ENCODE results near the gene VPS45. TPM values are rescaled to one million over a fixed set of nuclear protein-coding genes. Genes with fewer than 3 reads are reported as not detected.
"Not testable (repeated sequence)": the region's sequence is repeated elsewhere in the genome, so short reads cannot be mapped to it uniquely, and the experiment has no call there.

The VPS45 gene
- total RNA-seq, 3 donors from 2014 or later = 17.8 to 19.9 (median 18.6) TPM

GRCh38 chr1:150164779-150165178 is 97.2 kb downstream of the VPS45 start:
- ATAC-seq (no peak), DNase-seq (no peak)
- no peaks in the 10 kb centered on the region for H3K9me3 Mint-ChIP-seq
- no peaks in the 10 kb centered on the region for H3K27me3 Mint-ChIP-seq (ENCODE audit: low read depth)
- no peaks in the 10 kb centered on the region for H3K36me3 Mint-ChIP-seq (ENCODE audit: insufficient read depth)
- H3K4me3 Mint-ChIP-seq = no peak overlapping the region
- peaks cover 44% of the 10 kb centered on the region for H3K4me1 Mint-ChIP-seq (ENCODE audit: low read depth)

- no peak for ATAC-seq
These were observed 98.3 kb downstream of the VPS45 start for GRCh38 chr1:150165622-150166612.

GRCh38 chr1:150168960-150169601 is 101.5 kb downstream of the VPS45 start:
- Mint-ChIP-seq H3K36me3 (ENCODE audit: insufficient read depth) (no peaks in the 10 kb centered on the region), H3K27me3 (ENCODE audit: low read depth) (no peaks in the 10 kb centered on the region), H3K9me3 (no peaks in the 10 kb centered on the region), H3K4me1 (ENCODE audit: low read depth) (peaks cover 11% of the 10 kb centered on the region), H3K4me3 (no peak overlapping the region)
- DNase-seq = peak; percentile 38
- peak; percentile 50 to 63 for ATAC-seq

More at GRCh38 chr1:150165622-150166612, 98.3 kb downstream of the VPS45 start:
- Mint-ChIP-seq H3K4me3 (no peak overlapping the region), H3K9me3 (no peaks in the 10 kb centered on the region), H3K27me3 (ENCODE audit: low read depth) (no peaks in the 10 kb centered on the region), H3K36me3 (ENCODE audit: insufficient read depth) (no peaks in the 10 kb centered on the region), H3K4me1 (ENCODE audit: low read depth) (peaks cover 32% of the 10 kb centered on the region)
- peak; percentile 47 for DNase-seq

GRCh38 chr1:150171801-150172200 is 104.2 kb downstream of the VPS45 start:
- no peak for ATAC-seq
- Mint-ChIP-seq H3K27me3 (ENCODE audit: low read depth) (peaks cover 3% of the 10 kb centered on the region), H3K4me1 (ENCODE audit: low read depth) (no peaks in the 10 kb centered on the region), H3K4me3 (no peak overlapping the region), H3K36me3 (ENCODE audit: insufficient read depth) (no peaks in the 10 kb centered on the region), H3K9me3 (no peaks in the 10 kb centered on the region)
- no peak for DNase-seq

GRCh38 chr1:150173141-150173585 is 105.6 kb downstream of the VPS45 start:
- Mint-ChIP-seq H3K36me3 (ENCODE audit: insufficient read depth) (no peaks in the 10 kb centered on the region), H3K27me3 (ENCODE audit: low read depth) (peaks cover 3% of the 10 kb centered on the region), H3K9me3 (no peaks in the 10 kb centered on the region), H3K4me3 (no peak overlapping the region), H3K4me1 (ENCODE audit: low read depth) (no peaks in the 10 kb centered on the region)
- no peak for ATAC-seq
- no peak for DNase-seq

- no peak overlapping the region for H3K4me3 Mint-ChIP-seq
- no peak for ATAC-seq
These were observed 109.0 kb downstream of the VPS45 start for GRCh38 chr1:150176593-150176992.

GRCh38 chr1:150178548-150178947 is 111.0 kb downstream of the VPS45 start:
- Mint-ChIP-seq H3K9me3 (no peaks in the 10 kb centered on the region), H3K4me3 (no peak overlapping the region), H3K4me1 (ENCODE audit: low read depth) (no peaks in the 10 kb centered on the region), H3K27me3 (ENCODE audit: low read depth) (peaks cover 3% of the 10 kb centered on the region), H3K36me3 (ENCODE audit: insufficient read depth) (no peaks in the 10 kb centered on the region)
- DNase-seq = no peak
- no peak for ATAC-seq

More at GRCh38 chr1:150176593-150176992, 109.0 kb downstream of the VPS45 start:
- Mint-ChIP-seq H3K27me3 (ENCODE audit: low read depth) (peaks cover 3% of the 10 kb centered on the region), H3K4me1 (ENCODE audit: low read depth) (no peaks in the 10 kb centered on the region), H3K36me3 (ENCODE audit: insufficient read depth) (no peaks in the 10 kb centered on the region), H3K9me3 (no peaks in the 10 kb centered on the region)
- no peak for DNase-seq

GRCh38 chr1:150179867-150180266 is 112.3 kb downstream of the VPS45 start:
- no peak for DNase-seq
- Mint-ChIP-seq H3K4me1 (ENCODE audit: low read depth) (no peaks in the 10 kb centered on the region), H3K4me3 (no peak overlapping the region), H3K9me3 (no peaks in the 10 kb centered on the region), H3K36me3 (ENCODE audit: insufficient read depth) (no peaks in the 10 kb centered on the region), H3K27me3 (ENCODE audit: low read depth) (peaks cover 3% of the 10 kb centered on the region)
- ATAC-seq = no peak

GRCh38 chr1:150180474-150180873 is 112.9 kb downstream of the VPS45 start:
- ATAC-seq (no peak), DNase-seq (no peak)
- Mint-ChIP-seq H3K4me1 (ENCODE audit: low read depth) (no peaks in the 10 kb centered on the region), H3K4me3 (no peak overlapping the region), H3K36me3 (ENCODE audit: insufficient read depth) (no peaks in the 10 kb centered on the region), H3K27me3 (ENCODE audit: low read depth) (peaks cover 3% of the 10 kb centered on the region), H3K9me3 (no peaks in the 10 kb centered on the region)

- Mint-ChIP-seq H3K4me1 (ENCODE audit: low read depth) (peaks cover 7% of the 10 kb centered on the region), H3K9me3 (no peaks in the 10 kb centered on the region)
These were observed 114.7 kb downstream of the VPS45 start for GRCh38 chr1:150182247-150182646.

GRCh38 chr1:150183061-150183460 is 115.5 kb downstream of the VPS45 start:
- Mint-ChIP-seq H3K4me3 (no peak overlapping the region), H3K9me3 (no peaks in the 10 kb centered on the region), H3K4me1 (ENCODE audit: low read depth) (peaks cover 11% of the 10 kb centered on the region), H3K36me3 (ENCODE audit: insufficient read depth) (no peaks in the 10 kb centered on the region), H3K27me3 (ENCODE audit: low read depth) (no peaks in the 10 kb centered on the region)
- DNase-seq (no peak), ATAC-seq (no peak)

More at GRCh38 chr1:150182247-150182646, 114.7 kb downstream of the VPS45 start:
- H3K4me3 Mint-ChIP-seq = no peak overlapping the region
- H3K27me3 Mint-ChIP-seq (ENCODE audit: low read depth) = no peaks in the 10 kb centered on the region
- ATAC-seq = no peak
- no peaks in the 10 kb centered on the region for H3K36me3 Mint-ChIP-seq (ENCODE audit: insufficient read depth)
- DNase-seq = no peak

GRCh38 chr1:150185481-150185880 is 117.9 kb downstream of the VPS45 start:
- H3K36me3 Mint-ChIP-seq (ENCODE audit: insufficient read depth) = no peaks in the 10 kb centered on the region
- H3K27me3 Mint-ChIP-seq (ENCODE audit: low read depth) = no peaks in the 10 kb centered on the region
- no peak overlapping the region for H3K4me3 Mint-ChIP-seq
- H3K4me1 Mint-ChIP-seq (ENCODE audit: low read depth) = peaks cover 11% of the 10 kb centered on the region
- no peak for ATAC-seq
- no peak for DNase-seq
- H3K9me3 Mint-ChIP-seq = no peaks in the 10 kb centered on the region

- ATAC-seq; H3K36me3 Mint-ChIP-seq (ENCODE audit: insufficient read depth); H3K27me3 Mint-ChIP-seq (ENCODE audit: low read depth); H3K4me3 Mint-ChIP-seq; H3K9me3 Mint-ChIP-seq; DNase-seq: not testable (repeated sequence)
- peaks cover 11% of the 10 kb centered on the region for H3K4me1 Mint-ChIP-seq (ENCODE audit: low read depth)
These were observed 118.8 kb downstream of the VPS45 start for GRCh38 chr1:150186438-150186788.

- peak; percentile 58 to 63 for ATAC-seq
- Mint-ChIP-seq H3K27me3 (ENCODE audit: low read depth) (no peaks in the 10 kb centered on the region), H3K36me3 (ENCODE audit: insufficient read depth) (no peaks in the 10 kb centered on the region), H3K4me1 (ENCODE audit: low read depth) (peaks cover 11% of the 10 kb centered on the region), H3K9me3 (no peaks in the 10 kb centered on the region), H3K4me3 (peak overlapping the region; percentile 7)
- DNase-seq = no peak
These were observed 119.4 kb downstream of the VPS45 start for GRCh38 chr1:150186789-150187559.
